Epidermal melanocyte (primary cell): ENCODE data around the gene OR1S2.
"Not testable (repeated sequence)": the region's sequence is repeated elsewhere in the genome, so short reads cannot be mapped to it uniquely, and the experiment has no call there.

ENCODE experiments used
- DNase-seq: peaks from one replicate; pipeline ENCODE4 v3.0.0; 2011; ENCODE audit warnings: low spot score; ENCODE audit not compliant: insufficient read length

OR1S2 gene

GRCh38 chr11:58204042-58204441 is at the start of gene OR1S2:
TSS of gene OR1S2 (minus strand) at chr11:58204142. CDS start at chr11:58204142, 0 bp downstream.
- no peak for DNase-seq

- no peak for DNase-seq
These were observed 40.0 kb upstream of the OR1S2 start for GRCh38 chr11:58243954-58244353.

GRCh38 chr11:58227956-58228615 is 24.1 kb upstream of the OR1S2 start:
- DNase-seq, result no peak

GRCh38 chr11:58222721-58223120 is 18.8 kb upstream of the OR1S2 start:
- DNase-seq, result no peak

- no peak for DNase-seq
These were observed 12.5 kb upstream of the OR1S2 start for GRCh38 chr11:58216476-58216875.

GRCh38 chr11:58212420-58212819 is 8.5 kb upstream of the OR1S2 start, which contains the start of gene OR1S1:
TSS of gene OR1S1 (plus strand) at chr11:58212720.
- DNase-seq, result not testable (repeated sequence)

GRCh38 chr11:58199271-58199670 is 4.7 kb downstream of the OR1S2 start:
- DNase-seq, result no peak

GRCh38 chr11:58195939-58196338 is 8.0 kb downstream of the OR1S2 start:
- DNase-seq, result no peak

GRCh38 chr11:58193391-58193790 is 10.6 kb downstream of the OR1S2 start:
- DNase-seq, result no peak

GRCh38 chr11:58192229-58192628 is 11.7 kb downstream of the OR1S2 start:
- DNase-seq, result no peak

- DNase-seq, result no peak
These were observed 15.2 kb downstream of the OR1S2 start, which contains the start of gene OR9Q2 for GRCh38 chr11:58188770-58189169. TSS of gene OR9Q2 (plus strand) at chr11:58189070. CDS start at chr11:58190491, 1,421 bp downstream.

GRCh38 chr11:58186938-58187337 is 17.0 kb downstream of the OR1S2 start:
- no peak for DNase-seq

GRCh38 chr11:58179648-58180047 is 24.3 kb downstream of the OR1S2 start:
- DNase-seq, result no peak

GRCh38 chr11:58178444-58178843 is 25.5 kb downstream of the OR1S2 start:
- DNase-seq, result no peak

GRCh38 chr11:58177409-58178054 is 26.4 kb downstream of the OR1S2 start:
- DNase-seq, result no peak

GRCh38 chr11:58165504-58166106 is 38.3 kb downstream of the OR1S2 start:
- DNase-seq, result no peak

- no peak for DNase-seq
These were observed 39.0 kb downstream of the OR1S2 start for GRCh38 chr11:58164990-58165389.

GRCh38 chr11:58164389-58164788 is 39.6 kb downstream of the OR1S2 start:
- no peak for DNase-seq
